K562 (cell line): Measurements from ENCODE around the gene BIK. TPM values are rescaled to one million over a fixed set of nuclear protein-coding genes. Genes with fewer than 3 reads are reported as not detected.

Experiments used
- ATAC-seq: fragments of 200-7000 bp; cut with Tn5 transposase; 3 replicates; pipeline ENCODE4 v1.9.1; 2020; ENCODE audit warnings: moderate library complexity
- BruUV-seq: library from RNA; stranded (reverse); fragments of 400-500 nt; replicated peaks from 2 replicates; lab custom pipeline; 2021; lab: Mats Ljungman, UMichigan
- CTCF ChIA-PET: fragments of 300-600 bp; formaldehyde crosslinking; extraction: SDS; loops from one replicate; lab custom pipeline; 2021; ENCODE audit warnings: low intra/inter-chr PET ratio; lab: Yijun Ruan, JAX
- POLR2A ChIA-PET: fragments of 300-600, 350-650 bp; sonication (Branson Sonifier 250); formaldehyde crosslinking; extraction: SDS; loops from one replicate; lab custom pipeline; 2021; ENCODE audit warnings: antibody characterized with exemption, inconsistent platforms; lab: Yijun Ruan, JAX
- DNase-seq, 4 experiments: peaks; one replicate each; pipeline versions ENCODE4 v3.0.0 to v3.0.0-alpha.2; 2011 to 2018; ENCODE audit warnings: low spot score in 3 of 4, mixed read lengths in 3 of 4; ENCODE audit errors: extremely low read depth in 1 of 4
- FAIRE-seq: peaks from 2 replicates; lab custom pipeline; 2011; peaks lifted over from hg19 to GRCh38; lab: Jason Lieb, UNC
- H2AFZ ChIP-seq: 2 replicates; pipeline ENCODE4 v1.6.0; 2011; ENCODE audit warnings: low read depth, low read length, control low read depth, inconsistent platforms
- H3K27ac ChIP-seq: fragments of 200-600 bp; 3 replicates; pipeline ENCODE4 v1.8.0; 2011; ENCODE audit warnings: low read depth, mild to moderate bottlenecking, control low read depth, inconsistent platforms, low read length, moderate library complexity, mixed read lengths; ENCODE audit errors: extremely low read depth
- H3K27me3 ChIP-seq, 2 experiments: fragments of 300-600 bp in 1 of 2; 2 replicates in 1 of 2; 3 replicates in 1 of 2; pipeline versions ENCODE4 v1.6.0 to v1.8.0; 2011; ENCODE audit warnings: inconsistent platforms in 2 of 2, low read length in 2 of 2, mild to moderate bottlenecking in 1 of 2, mixed read lengths in 1 of 2, moderate library complexity in 1 of 2; ENCODE audit not compliant: control insufficient read depth in 2 of 2, insufficient read depth in 2 of 2
- H3K36me3 ChIP-seq: fragments of 300-600 bp; 3 replicates; pipeline ENCODE4 v1.8.0; 2011; ENCODE audit warnings: mild to moderate bottlenecking, low read length, inconsistent platforms; ENCODE audit not compliant: control insufficient read depth, insufficient read depth
- H3K4me1 ChIP-seq, 2 experiments: fragments of 200-600 bp in 1 of 2; replicated peaks in 1 of 2; 2 replicates in 1 of 2; 3 replicates in 1 of 2; pipeline versions ENCODE4 v1.5.1 to v1.8.0; 2011; ENCODE audit warnings: inconsistent platforms in 2 of 2, low read length in 2 of 2, mild to moderate bottlenecking in 1 of 2, mixed read lengths in 1 of 2, moderate library complexity in 1 of 2; ENCODE audit not compliant: control insufficient read depth in 2 of 2, insufficient read depth in 2 of 2
- H3K4me2 ChIP-seq: 2 replicates; pipeline ENCODE4 v1.6.1; 2011; ENCODE audit warnings: low read length, control low read depth, inconsistent platforms, mixed read lengths; ENCODE audit not compliant: insufficient read depth
- H3K4me3 ChIP-seq: fragments of 200-600 bp; sonication (generic), shearing (Covaris generic); 2 replicates; pipeline ENCODE4 v1.5.1; 2016; ENCODE audit warnings: control low read depth, inconsistent platforms
- H3K79me2 ChIP-seq: fragments of 200-600 bp; 3 replicates; pipeline ENCODE4 v1.8.0; 2011; ENCODE audit warnings: low read length, inconsistent platforms; ENCODE audit not compliant: control insufficient read depth, insufficient read depth
- H3K9ac ChIP-seq, 2 experiments: 2 replicates each; pipeline versions ENCODE4 v1.6.0 to v1.6.1; 2011; ENCODE audit warnings: low read depth in 2 of 2, low read length in 2 of 2, control low read depth in 1 of 2, inconsistent platforms in 1 of 2, mild to moderate bottlenecking in 1 of 2, mixed read lengths in 1 of 2; ENCODE audit not compliant: insufficient read depth in 1 of 2
- H3K9me1 ChIP-seq: one replicate; pipeline ENCODE4 v1.6.0; 2011; ENCODE audit warnings: inconsistent platforms, mild to moderate bottlenecking, low read length, moderate library complexity; ENCODE audit not compliant: control insufficient read depth, insufficient read depth
- H3K9me3 ChIP-seq: replicated peaks from 2 replicates; pipeline ENCODE4 v1.5.1; 2011; ENCODE audit warnings: low read depth, low read length, inconsistent platforms; ENCODE audit not compliant: control insufficient read depth, insufficient read depth
- H4K20me1 ChIP-seq: replicated peaks from 2 replicates; pipeline ENCODE4 v1.6.1; 2011; ENCODE audit warnings: low read length, inconsistent platforms, mixed read lengths; ENCODE audit not compliant: control insufficient read depth, insufficient read depth
- NFIX ChIP-seq: fragments of 250-450 bp; sonication (Bioruptor Pico); IDR thresholded peaks from 2 replicates; pipeline ENCODE4 v1.4.0; 2020; ENCODE audit warnings: low read depth, mild to moderate bottlenecking, moderate library complexity
- RBFOX2 ChIP-seq: fragments of 200-400 bp; formaldehyde crosslinking; IDR thresholded peaks from 2 replicates; pipeline ENCODE4 v1.6.1; 2017; ENCODE audit warnings: low read depth, mild to moderate bottlenecking, low read length, moderate library complexity
- RBM15 ChIP-seq: fragments of 200-400 bp; formaldehyde crosslinking; IDR thresholded peaks from 2 replicates; pipeline ENCODE4 v1.6.1; 2018; ENCODE audit warnings: mild to moderate bottlenecking, low read length, moderate library complexity; ENCODE audit not compliant: insufficient read depth
- SMAD3 ChIP-seq: fragments of 450-650 bp; formaldehyde crosslinking; conservative IDR thresholded peaks from 2 replicates; pipeline ENCODE4 v1.4.0; 2020; ENCODE audit warnings: mild to moderate bottlenecking
- ZBTB49 ChIP-seq: sonication (generic); formaldehyde crosslinking; IDR thresholded peaks from 2 replicates; pipeline ENCODE4 v1.8.0; 2022; ENCODE audit warnings: missing genetic modification reagents, mild to moderate bottlenecking, borderline replicate concordance
- WGBS: fragments of 100-300 bp; shearing (Covaris generic); methylation state at CpG from one replicate; pipeline ENCODE4 v1.1.6; 2016; ENCODE audit warnings: low coverage, mixed read lengths; ENCODE audit not compliant: insufficient coverage; ENCODE audit errors: missing lambda C conversion rate; 5-methylcytosine and 5-hydroxymethylcytosine counted together
- in situ Hi-C: fragments of 300-500 bp; cut with MboI; formaldehyde crosslinking; loops from 4 replicates; pipeline ENCODE4 v1.15.0; 2018; ENCODE audit warnings: inconsistent platforms, mixed read lengths
- intact Hi-C: fragments of 100-400 bp; cut with micrococcal nuclease; formaldehyde crosslinking; loops from 2 replicates; pipeline ENCODE4 v1.14.2; 2022
- polyA plus RNA-seq, 8 experiments: library from polyadenylated mRNA; depleted of rRNA in 4 of 8; stranded (reverse) in 5 of 8; unstranded in 3 of 8; fragments of >200 nt; fragmentation: Nextera tagmentation in 2 of 8; fragmentation: Illumina TruSeq in 1 of 8; extraction: Ambion mirVana in 2 of 8; extraction: Trizol in 1 of 8; gene quantifications; 2 replicates each; pipeline versions ENCODE4 v1.2.1 to v1.2.3, GENCODE V29; 2011 to 2014; ENCODE audit warnings: inconsistent platforms in 1 of 8, missing spikeins in 1 of 8
- total RNA-seq, 7 experiments: library from RNA; depleted of rRNA in 6 of 7; stranded (reverse); fragments of >200 nt in 6 of 7; fragmentation: Illumina TruSeq in 2 of 7; extraction: Trizol in 2 of 7; gene quantifications; 2 replicates each; pipeline versions ENCODE4 v1.2.1 to v1.2.3, GENCODE V29; 2011 to 2021; ENCODE audit warnings: low replicate concordance in 1 of 7
- TF ChIP-seq, protein P1 (sequence below), 3 experiments: fragments of 200-800 bp in 1 of 3; fragments of 250-450 bp in 1 of 3; fragments of 450-650 bp in 1 of 3; sonication (Bioruptor Pico) in 1 of 3; sonication (Bioruptor generic) in 1 of 3; formaldehyde crosslinking in 1 of 3; IDR thresholded peaks; 2 replicates each; pipeline versions ENCODE4 v1.6.1 to v1.8.0; 2016 to 2022; ENCODE audit warnings: mild to moderate bottlenecking in 2 of 3, missing genetic modification characterization in 2 of 3, missing compliant biosample characterization in 1 of 3, moderate library complexity in 1 of 3

The BIK gene
- total and polyA plus RNA-seq, 9 of the 15 experiments (the other 6 are each of a cell fraction or from before 2014, with no cell fraction given), result 0.08 to 0.23 (median 0.18) TPM; not detected in 4

- TF ChIP-seq SMAD3 (CRISPR knock-in tag) (no peak), ZBTB49 (no peak), NFIX (CRISPR knock-in tag) (no peak), RBM15 (no peak)
- TF ChIP-seq, all 486 proteins: peak for 0
These were observed 45.2 kb downstream of the BIK start (continued) for GRCh38 chr22:43155789-43156188.

DNA sequence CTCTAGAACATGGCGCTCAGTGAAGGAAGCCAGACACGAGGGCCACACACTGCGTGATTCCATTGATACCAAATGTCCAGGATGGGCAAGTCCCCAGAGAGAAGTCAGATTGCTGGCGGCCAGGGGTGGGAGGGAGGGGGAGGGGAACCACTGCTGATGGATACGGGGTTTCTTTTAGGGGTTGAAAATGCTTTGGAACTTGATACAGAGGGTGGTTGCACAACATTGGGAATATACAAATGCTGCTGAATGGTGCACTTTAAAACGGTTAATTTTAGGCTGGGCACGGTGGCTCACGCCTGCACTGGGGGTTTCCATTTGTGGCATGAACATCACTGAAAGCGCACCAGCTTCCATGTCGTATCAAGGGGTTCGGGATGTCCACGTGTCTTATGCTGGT is 45.9 kb downstream of the BIK start:
- Histone ChIP-seq H3K9me3 (no peaks in the 10 kb centered on the region), H3K4me1 (peaks cover 0 to 46% of the 10 kb centered on the region in 2 experiments; a peak in 3 of 5 replicates), H3K27ac (no peak overlapping the region), H4K20me1 (0 out of 2 replicates have a peak, but pooled peaks cover 3% of the 10 kb centered on the region), H3K27me3 (no peaks in the 10 kb centered on the region), H3K36me3 (peaks cover 9% of the 10 kb centered on the region; the same call in 1 of the 3 replicates), H2AFZ (no peak overlapping the region), H3K4me2 (no peak overlapping the region), H3K9me1 (no peaks in the 10 kb centered on the region), H3K9ac (0 out of 4 replicates have a peak overlapping the region, but pooled peaks of 1 of the 2 experiments have one; percentile 35), H3K79me2 (peaks cover 31% of the 10 kb centered on the region), H3K4me3 (no peak overlapping the region)
- DNase-seq, result no peak
- intact Hi-C loops (no loop called here), in situ Hi-C loops (no loop called here)
- BruUV-seq, result no TSS peak
- POLR2A ChIA-PET, result no interaction called here
- FAIRE-seq, result no peak
- ATAC-seq, result no peak
- TF ChIP-seq RBFOX2, result peak; percentile 5; the same call in 1 of the 2 replicates
- TF ChIP-seq, protein P1, sequence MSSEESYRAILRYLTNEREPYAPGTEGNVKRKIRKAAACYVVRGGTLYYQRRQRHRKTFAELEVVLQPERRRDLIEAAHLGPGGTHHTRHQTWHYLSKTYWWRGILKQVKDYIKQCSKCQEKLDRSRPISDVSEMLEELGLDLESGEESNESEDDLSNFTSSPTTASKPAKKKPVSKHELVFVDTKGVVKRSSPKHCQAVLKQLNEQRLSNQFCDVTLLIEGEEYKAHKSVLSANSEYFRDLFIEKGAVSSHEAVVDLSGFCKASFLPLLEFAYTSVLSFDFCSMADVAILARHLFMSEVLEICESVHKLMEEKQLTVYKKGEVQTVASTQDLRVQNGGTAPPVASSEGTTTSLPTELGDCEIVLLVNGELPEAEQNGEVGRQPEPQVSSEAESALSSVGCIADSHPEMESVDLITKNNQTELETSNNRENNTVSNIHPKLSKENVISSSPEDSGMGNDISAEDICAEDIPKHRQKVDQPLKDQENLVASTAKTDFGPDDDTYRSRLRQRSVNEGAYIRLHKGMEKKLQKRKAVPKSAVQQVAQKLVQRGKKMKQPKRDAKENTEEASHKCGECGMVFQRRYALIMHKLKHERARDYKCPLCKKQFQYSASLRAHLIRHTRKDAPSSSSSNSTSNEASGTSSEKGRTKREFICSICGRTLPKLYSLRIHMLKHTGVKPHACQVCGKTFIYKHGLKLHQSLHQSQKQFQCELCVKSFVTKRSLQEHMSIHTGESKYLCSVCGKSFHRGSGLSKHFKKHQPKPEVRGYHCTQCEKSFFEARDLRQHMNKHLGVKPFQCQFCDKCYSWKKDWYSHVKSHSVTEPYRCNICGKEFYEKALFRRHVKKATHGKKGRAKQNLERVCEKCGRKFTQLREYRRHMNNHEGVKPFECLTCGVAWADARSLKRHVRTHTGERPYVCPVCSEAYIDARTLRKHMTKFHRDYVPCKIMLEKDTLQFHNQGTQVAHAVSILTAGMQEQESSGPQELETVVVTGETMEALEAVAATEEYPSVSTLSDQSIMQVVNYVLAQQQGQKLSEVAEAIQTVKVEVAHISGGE (CRISPR knock-in tag; IDR thresholded peaks at IDR 0.05), result no peak
- WGBS, result 80% methylated on average over 8 of the region's 12 CpGs
- CTCF ChIA-PET, result no interaction called here
